CD1c-positive myeloid dendritic cell (primary cell): Measurements from ENCODE around the gene GLYAT.
A peak's percentile ranks its signal among the peaks of the same experiment; 100 is the strongest.

Source experiments
- DNase-seq: peaks from one replicate; pipeline ENCODE4 v3.0.0-alpha.2; 2016; ENCODE audit errors: extremely low spot score

The GLYAT gene

GRCh38 chr11:58731819-58732218 is at the start of gene GLYAT:
GLYAT (minus strand) TSS chr11:58731943; CDS start chr11:58724496, 7,447 bp downstream.
- DNase-seq = no peak

GRCh38 chr11:58781345-58781744 is 49.6 kb upstream of the GLYAT start:
- no peak for DNase-seq

- no peak for DNase-seq
Measured at GRCh38 chr11:58780578-58780977, 48.8 kb upstream of the GLYAT start.

GRCh38 chr11:58776891-58777710 is 45.4 kb upstream of the GLYAT start:
- DNase-seq = peak; percentile 50

GRCh38 chr11:58775066-58775708 is 43.4 kb upstream of the GLYAT start:
- no peak for DNase-seq

- DNase-seq = no peak
Measured at GRCh38 chr11:58774164-58774593, 42.4 kb upstream of the GLYAT start.

- DNase-seq = no peak
Measured at GRCh38 chr11:58773337-58773736, 41.6 kb upstream of the GLYAT start.

- no peak for DNase-seq
Measured at GRCh38 chr11:58772329-58773285, 40.9 kb upstream of the GLYAT start.

GRCh38 chr11:58771458-58771855 is 39.7 kb upstream of the GLYAT start:
- DNase-seq = no peak

GRCh38 chr11:58770627-58771457 is 39.1 kb upstream of the GLYAT start:
- DNase-seq = no peak

GRCh38 chr11:58770166-58770565 is 38.4 kb upstream of the GLYAT start:
- no peak for DNase-seq

- no peak for DNase-seq
Measured at GRCh38 chr11:58769308-58769707, 37.6 kb upstream of the GLYAT start.

- no peak for DNase-seq
Measured at GRCh38 chr11:58768137-58768536, 36.4 kb upstream of the GLYAT start.

GRCh38 chr11:58765078-58765477 is 33.3 kb upstream of the GLYAT start:
- DNase-seq = no peak

GRCh38 chr11:58763120-58763490 is 31.4 kb upstream of the GLYAT start:
- no peak for DNase-seq

- DNase-seq = no peak
Measured at GRCh38 chr11:58762284-58763119, 30.8 kb upstream of the GLYAT start.

- no peak for DNase-seq
Measured at GRCh38 chr11:58757439-58757838, 25.7 kb upstream of the GLYAT start.

- DNase-seq = no peak
Measured at GRCh38 chr11:58745705-58746364, 14.1 kb upstream of the GLYAT start.

- no peak for DNase-seq
Measured at GRCh38 chr11:58744988-58745704, 13.4 kb upstream of the GLYAT start.
